ENCODE data around the gene AVEN.
"Not testable (repeated sequence)": the region's sequence is repeated elsewhere in the genome, so short reads cannot be mapped to it uniquely, and the experiment has no call there.

The AVEN gene
- 3.9 to 14.8 (median 7.0) reads per million in 17 experiments for total RNA-seq

GRCh38 chr15:34038871-34039789 lies at the start of gene AVEN:
TSS of gene AVEN (minus strand) at chr15:34039204. CDS start at chr15:34039046, 158 bp downstream.
- peak; percentile 58 to 87 (median 75) for DNase-seq

- no peak for DNase-seq
These were observed 46.7 kb upstream of the AVEN start for GRCh38 chr15:34085746-34086145.

- DNase-seq: no peak
These were observed 45.1 kb upstream of the AVEN start for GRCh38 chr15:34084086-34084485.

- DNase-seq: no peak
These were observed 40.9 kb upstream of the AVEN start for GRCh38 chr15:34079904-34080303.

- DNase-seq: no peak
These were observed 39.9 kb upstream of the AVEN start for GRCh38 chr15:34078900-34079299.

GRCh38 chr15:34076785-34077184 lies 37.8 kb upstream of the AVEN start:
- DNase-seq: no peak

- no peak for DNase-seq
These were observed 31.0 kb upstream of the AVEN start for GRCh38 chr15:34070003-34070402.

- no peak for DNase-seq
These were observed 26.9 kb upstream of the AVEN start for GRCh38 chr15:34065941-34066340.

GRCh38 chr15:34065261-34065660 lies 26.3 kb upstream of the AVEN start:
- DNase-seq: no peak

- DNase-seq: no peak
These were observed 25.4 kb upstream of the AVEN start for GRCh38 chr15:34064438-34064837.

- no peak for DNase-seq
These were observed 20.9 kb upstream of the AVEN start for GRCh38 chr15:34059946-34060345.

- DNase-seq: no peak
These were observed 20.5 kb upstream of the AVEN start for GRCh38 chr15:34059476-34059875.

- DNase-seq: no peak
These were observed 17.9 kb upstream of the AVEN start for GRCh38 chr15:34056911-34057310.

GRCh38 chr15:34055868-34056595 lies 17.0 kb upstream of the AVEN start:
- no peak for DNase-seq

GRCh38 chr15:34054081-34054707 lies 15.2 kb upstream of the AVEN start:
- DNase-seq: no peak

GRCh38 chr15:34050385-34050784 lies 11.4 kb upstream of the AVEN start:
- DNase-seq: not testable (repeated sequence)

- no peak for DNase-seq
These were observed 10.1 kb upstream of the AVEN start for GRCh38 chr15:34049112-34049511.

- DNase-seq: no peak
These were observed 9.1 kb upstream of the AVEN start for GRCh38 chr15:34047893-34048775.

GRCh38 chr15:34046471-34047145 lies 7.6 kb upstream of the AVEN start:
- DNase-seq: no peak

- no peak for DNase-seq
These were observed 4.8 kb upstream of the AVEN start for GRCh38 chr15:34043813-34044212.

GRCh38 chr15:34043391-34043790 lies 4.4 kb upstream of the AVEN start:
- DNase-seq: no peak

- peak in 3 of 4 experiments; percentile 24 to 54 (median 47) for DNase-seq
These were observed 748 bp upstream of the AVEN start for GRCh38 chr15:34039790-34040113.

Data from suppressor macrophage (primary cell).